Measurements from ENCODE around the gene ST3GAL6.

Gene ST3GAL6

DNA sequence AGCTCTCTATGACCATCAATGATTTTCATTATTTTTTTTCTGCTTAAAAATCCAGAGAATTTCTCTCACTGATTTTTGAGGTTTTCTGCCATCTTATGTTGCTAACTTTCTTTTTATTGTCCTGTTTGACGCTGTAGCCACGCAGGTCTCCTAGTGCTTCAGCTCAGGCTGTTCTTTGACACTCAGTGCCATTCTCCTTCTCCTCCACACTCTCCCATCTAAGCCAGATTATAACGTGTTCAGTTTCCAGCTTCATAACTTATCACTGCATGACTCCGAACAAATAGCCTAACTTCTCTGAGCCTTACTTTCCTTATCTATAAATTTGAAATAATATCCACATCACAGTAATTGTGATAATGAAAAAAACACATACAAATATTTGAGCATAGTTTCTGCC, 22.8 kb upstream of the ST3GAL6 start:
- DNase-seq (ENCODE audit: low read depth, low spot score) = no peak

DNA sequence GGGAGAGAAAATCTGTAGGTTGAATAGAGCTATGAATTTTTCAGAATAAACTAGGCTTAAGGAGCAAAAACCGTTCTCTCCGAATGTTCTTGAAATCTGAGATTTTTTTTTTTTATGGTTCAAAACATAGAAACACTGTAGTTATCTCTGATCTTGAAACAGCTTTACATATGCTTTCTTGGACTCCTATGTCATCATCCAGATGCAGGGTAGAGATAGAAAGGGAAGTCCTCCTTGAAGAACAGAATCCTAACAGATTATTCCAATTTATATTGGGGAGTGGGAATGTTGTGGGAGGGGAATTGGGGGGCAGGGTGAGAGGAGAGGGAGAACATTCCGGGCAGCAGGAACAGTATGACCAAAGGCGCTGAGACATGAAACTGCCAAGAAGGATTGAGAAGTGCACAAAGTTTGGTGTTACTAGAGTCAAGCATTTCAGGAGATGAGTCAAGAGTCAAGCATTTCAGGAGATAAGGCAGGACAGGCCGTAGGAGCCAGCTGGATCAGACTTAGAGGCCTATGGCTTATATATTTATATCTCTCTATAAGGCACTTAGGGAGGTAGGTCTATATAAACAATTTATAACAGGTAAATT, 21.9 kb upstream of the ST3GAL6 start:
- peak; percentile 32 for DNase-seq (ENCODE audit: low read depth, low spot score)

DNA sequence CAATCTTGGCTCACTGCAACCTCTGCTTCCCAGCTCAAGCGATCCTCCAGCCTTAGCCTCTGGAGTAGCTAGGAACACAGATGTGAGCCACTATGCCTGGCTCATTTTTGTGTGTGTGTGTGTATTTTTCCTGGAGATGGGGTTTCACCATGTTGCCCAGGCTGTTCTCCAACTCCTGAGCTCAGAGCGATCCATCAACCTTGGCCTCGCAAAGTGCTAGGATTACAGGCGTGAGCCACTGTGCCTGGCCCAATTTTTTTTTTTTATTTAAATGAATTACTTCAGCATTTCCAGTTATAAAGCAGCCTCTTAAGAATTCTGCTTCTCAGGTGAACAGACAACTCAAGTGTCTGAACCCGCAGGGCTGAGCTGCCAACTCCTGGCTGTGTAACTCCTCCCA, 20.1 kb upstream of the ST3GAL6 start:
- no peak for DNase-seq (ENCODE audit: low read depth, low spot score)

DNA sequence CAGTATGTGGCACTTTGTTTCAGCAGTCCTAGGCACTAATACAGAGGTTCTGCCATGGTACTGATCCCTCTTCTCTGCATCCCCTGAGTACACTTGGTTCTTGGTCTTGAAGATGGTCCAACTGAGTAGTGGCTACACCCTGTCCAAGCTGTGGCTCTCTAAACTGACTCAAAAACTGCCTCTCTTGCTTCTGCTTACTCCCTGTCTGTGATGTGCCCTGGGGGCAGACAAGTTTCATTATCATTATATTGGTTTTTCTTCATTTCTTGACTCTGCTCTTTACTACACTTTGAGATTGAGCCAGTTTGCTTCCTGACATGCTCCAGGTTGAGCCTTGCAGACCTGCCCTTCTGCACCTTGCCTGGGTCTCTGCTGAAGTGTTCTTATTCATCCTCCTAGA, 18.9 kb upstream of the ST3GAL6 start:
- DNase-seq (ENCODE audit: low read depth, low spot score) = no peak

DNA sequence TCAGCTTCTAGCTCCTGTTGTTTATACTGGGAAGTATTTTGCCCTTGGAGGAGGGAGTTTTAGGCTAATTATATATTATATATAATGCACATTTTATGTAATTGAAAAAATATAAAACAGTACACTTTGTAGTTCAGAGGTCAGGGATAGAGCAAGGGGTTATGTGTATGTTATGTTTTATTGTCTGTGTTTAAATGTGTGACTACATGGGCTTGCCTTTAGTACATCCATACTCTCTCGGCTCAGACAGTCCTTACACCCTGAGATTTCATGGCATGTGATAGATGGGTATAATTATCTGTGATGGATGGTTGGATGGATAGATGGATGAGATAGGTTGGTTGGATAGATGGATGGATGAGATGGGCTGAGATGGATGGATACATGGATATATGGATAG, 17.4 kb upstream of the ST3GAL6 start:
- DNase-seq (ENCODE audit: low read depth, low spot score) = no peak

DNA sequence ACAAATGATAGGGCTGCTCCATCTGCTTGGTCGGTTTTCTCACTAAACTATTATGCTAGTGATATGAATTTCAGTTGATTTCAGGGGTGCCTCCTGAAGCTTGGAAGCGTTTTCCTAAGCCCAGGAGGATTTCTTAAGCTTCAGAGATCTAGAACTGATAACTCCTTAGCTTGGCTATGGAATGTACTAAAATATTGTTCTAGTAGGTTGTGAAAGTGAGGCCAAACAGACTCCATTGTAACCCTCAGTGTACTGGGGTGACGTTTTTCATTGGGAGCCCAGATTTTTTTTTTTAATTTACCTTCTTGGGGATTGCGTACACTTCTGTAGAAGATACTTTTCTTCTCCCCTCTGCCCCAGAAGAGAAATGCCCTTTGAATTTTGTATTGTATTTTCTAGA, 17.0 kb upstream of the ST3GAL6 start:
- no peak for DNase-seq (ENCODE audit: low read depth, low spot score)

DNA sequence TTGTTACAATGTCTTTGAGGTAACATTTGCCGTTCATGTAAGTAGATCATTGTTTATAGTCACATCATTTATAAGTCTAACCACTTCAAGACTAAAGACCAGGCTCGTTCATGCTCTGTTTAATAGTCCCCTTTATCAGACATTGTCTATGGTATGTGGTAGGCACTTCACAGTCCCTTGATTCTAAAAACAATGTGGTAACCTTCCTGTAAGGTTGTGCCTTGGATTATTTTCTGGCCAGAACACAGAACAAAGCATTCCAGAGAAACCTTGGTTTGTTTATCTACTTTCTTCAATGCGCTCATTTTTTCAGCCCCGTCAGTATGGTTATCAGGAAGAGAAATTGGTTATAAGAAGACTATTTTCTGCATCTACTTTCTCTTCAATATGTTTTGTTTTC, 16.3 kb upstream of the ST3GAL6 start:
- peak; percentile 74 for DNase-seq (ENCODE audit: low read depth, low spot score)

DNA sequence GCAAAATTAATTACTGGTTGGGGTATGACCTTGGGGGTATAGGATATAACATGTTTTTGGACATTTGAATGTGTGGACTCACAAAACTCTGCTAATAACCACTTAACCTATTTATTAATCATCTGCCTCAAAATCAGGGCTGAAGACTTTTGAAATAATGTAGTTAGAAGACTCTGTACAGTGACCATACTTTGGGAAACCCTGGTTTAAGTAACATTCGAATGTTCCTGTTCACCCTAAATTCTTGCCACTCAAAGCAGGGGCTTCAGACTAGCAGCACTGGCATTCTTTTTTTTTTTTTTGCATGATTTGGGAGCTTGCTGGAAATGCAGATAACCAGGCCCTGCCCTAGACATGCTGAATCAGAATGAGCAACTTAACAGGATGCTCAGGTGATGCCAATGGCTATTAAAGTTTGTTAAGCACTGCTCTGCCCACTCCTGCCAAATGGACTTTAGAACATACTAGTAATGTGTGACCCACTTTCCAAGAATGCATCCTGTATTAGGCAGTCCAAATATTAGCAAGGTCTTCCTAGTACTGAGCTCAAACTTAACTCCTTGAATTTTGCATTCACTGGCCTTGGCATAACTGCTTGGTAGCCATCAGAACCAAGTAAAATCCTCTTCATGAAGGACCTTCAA, 12.7 kb upstream of the ST3GAL6 start:
- no peak for DNase-seq (ENCODE audit: low read depth, low spot score)

DNA sequence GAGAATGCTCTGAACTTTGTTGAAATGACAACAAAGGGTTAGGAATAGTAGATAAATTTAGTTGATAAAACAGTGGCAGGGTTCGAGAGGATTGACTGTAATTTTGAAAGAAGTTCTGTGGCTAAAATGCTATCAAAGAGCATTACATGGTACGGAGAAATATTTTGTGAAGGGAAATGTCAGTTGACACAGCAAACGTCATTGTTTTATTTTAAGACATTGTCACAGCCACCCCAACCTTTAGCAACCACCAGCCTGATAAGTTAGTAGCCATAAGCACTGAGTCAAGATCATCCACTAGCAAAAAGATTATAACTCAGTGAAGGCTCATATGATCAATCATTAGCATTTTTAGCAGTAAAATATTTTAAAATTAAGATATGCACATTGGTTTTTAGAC, 8.7 kb upstream of the ST3GAL6 start:
- no peak for DNase-seq (ENCODE audit: low read depth, low spot score)

DNA sequence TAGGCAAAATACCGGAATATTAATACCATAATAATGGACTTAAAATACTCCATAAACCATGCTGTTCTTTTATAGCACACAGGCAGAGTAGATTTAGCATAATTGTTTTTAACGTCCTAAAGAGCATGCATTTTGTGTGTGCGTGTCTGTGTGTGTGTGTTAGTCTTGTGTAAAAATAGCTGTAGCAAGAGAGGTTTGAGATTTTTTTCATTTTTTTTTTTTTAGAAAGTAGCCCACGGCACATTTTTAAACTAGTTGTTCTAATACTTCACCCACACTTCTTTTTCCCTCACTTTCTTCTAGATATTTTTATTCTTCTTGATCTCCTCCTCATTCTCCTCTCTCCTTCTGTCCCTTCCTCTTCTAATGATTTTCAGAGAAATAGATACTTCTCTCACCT, 7.5 kb upstream of the ST3GAL6 start:
- no peak for DNase-seq (ENCODE audit: low read depth, low spot score)

DNA sequence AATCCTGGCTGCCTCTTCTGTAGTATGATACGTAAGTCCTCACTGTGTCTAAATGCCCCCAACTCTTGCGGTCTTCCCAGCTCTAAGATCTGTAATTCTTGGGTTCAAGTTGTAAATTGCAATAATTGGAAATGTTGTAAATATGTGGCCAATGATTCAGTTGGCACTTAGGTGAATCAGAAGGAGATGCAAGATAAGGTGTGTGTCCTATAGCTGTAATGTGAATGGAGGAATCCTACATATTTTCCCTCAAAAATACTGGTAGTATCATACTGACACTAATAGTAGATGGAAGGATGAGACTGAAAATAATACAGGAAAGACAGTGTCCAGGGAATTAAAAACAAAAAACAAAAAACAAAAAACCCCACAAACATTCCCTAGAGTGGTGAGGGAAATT, 3.5 kb upstream of the ST3GAL6 start:
- DNase-seq (ENCODE audit: low read depth, low spot score) = no peak

DNA sequence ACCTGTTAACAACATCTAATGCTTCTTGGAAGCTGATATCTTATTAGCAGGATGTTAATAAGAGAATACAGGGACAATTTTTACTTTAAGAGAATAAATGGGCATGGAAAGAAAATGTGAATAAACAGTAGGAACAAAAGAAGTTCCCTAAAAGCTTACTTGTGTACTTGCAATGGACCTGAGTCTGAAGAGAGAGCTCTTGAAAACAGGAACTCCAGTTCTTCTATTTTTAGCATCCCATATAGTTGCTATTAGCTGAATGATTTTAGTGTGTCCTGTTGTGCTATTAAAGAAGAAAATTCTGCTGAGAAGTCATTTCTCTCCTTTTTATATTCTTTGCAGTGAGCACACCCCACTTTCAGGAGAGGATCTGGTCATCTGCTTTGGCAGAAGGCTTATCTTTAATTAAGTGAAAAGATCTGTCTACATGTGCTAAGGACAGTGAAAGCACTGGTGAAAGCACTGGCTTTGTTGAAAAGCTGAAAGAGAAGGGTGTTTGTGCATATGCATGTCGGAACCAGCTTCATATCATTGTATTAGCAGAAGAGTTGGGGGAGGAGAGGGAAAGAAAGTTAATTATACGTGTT, 1.4 kb upstream of the ST3GAL6 start:
- DNase-seq (ENCODE audit: low read depth, low spot score) = no peak

DNA sequence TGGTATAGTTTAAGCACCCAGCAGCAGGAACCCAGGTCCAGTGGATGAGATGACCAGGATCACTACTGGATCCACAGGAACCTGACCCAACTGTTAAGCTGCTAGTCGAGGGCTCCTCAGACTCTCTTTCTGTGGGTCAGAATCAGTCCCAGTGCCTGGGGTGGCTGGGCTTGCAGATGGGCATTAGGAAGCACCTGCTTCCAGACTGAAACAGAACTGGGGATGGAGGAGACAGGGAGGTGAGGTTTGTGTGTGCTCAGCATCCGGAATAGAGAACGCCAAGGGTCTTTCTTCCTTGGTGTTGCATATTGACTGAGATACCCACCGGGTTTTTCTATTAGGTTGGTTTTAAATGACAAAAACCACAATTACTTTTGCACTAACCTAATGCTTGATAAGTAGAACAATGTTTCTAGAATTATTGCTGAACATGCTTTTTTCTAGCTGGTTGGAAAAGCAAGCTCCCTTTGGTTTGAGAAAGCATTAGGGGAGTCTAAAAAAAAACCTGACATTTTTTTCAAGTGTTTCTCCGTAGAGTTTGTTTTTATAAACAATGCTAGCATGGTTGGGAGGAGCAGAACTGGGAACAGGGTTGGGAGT, 779 bp downstream of the ST3GAL6 start:
- no peak for DNase-seq (ENCODE audit: low read depth, low spot score)

DNA sequence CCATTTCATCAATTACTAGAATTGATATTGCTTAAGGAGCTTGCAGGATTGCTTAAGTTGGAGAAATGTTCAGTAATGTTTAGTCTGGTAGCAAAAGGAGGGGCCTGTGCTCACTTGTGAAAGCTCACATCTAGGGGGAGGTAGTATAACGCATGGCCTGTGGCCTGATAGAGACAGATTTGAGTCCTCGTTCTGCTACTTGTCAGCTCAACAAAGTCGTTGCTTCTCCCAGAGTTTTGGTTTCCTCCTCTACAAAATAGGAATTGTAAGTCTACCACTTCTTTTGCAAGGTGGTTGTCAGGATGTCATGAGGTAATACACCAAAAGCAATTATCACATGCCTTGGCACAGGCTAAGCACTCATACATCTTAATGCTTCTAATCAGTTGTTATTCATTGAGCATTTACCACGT, 1.3 kb downstream of the ST3GAL6 start:
- DNase-seq (ENCODE audit: low read depth, low spot score) = no peak

DNA sequence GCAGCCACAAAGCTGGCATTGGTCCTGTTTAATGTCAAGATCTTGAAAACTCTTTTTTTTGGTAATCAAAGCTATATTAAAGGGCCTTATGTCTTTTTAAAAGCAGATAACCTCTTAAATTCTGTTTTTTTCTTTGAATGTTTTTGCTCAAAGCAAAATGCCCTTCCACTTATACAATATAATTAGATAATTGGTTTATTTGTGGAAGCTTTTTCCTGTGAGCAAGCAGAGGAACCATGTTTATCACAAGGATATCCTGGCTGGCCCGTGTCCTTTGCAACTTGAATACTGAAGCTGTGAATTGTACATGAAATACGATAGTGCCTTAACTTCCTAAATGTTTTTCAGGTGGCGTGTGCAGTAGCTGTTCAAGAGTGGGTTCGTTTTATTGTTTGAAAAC, 2.6 kb downstream of the ST3GAL6 start:
- DNase-seq (ENCODE audit: low read depth, low spot score) = no peak

DNA sequence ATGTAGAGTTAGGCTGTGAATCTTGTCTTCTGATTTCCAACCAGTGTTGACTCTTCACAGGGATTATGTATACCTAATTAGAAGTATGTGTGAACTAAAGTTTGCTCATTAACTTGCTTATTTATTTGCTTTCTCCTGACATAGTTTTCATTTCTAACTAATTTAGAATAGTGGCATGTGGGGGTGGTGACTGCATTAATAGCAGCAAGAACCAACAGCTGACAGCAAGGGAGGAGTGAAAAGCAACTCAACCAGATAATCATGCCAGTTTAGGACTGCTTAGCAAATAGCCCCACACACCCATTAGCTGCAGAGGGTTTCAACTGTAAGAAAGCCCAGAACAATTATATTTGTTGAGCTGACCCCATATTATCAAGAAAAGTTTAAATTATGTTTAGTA, 3.8 kb downstream of the ST3GAL6 start:
- DNase-seq (ENCODE audit: low read depth, low spot score) = no peak

DNA sequence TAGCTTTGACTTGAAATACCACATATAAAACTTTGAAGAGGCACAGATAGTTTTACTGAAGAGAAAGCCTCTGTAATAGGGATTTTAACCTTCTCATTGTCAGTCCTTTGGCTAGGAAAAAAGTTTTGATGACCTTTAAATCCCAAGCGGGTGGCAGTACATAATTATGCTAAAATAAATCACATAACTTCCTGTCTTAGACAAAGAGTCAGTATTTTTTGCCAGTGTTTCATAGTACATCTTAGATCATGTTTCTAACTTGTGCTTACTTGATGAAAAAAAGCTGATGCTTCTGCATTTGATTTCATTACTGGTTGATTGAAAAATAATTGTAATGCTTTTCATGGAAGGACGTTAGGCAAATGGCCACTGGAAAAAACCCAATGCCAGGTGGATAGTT, 5.8 kb downstream of the ST3GAL6 start:
- no peak for DNase-seq (ENCODE audit: low read depth, low spot score)

DNA sequence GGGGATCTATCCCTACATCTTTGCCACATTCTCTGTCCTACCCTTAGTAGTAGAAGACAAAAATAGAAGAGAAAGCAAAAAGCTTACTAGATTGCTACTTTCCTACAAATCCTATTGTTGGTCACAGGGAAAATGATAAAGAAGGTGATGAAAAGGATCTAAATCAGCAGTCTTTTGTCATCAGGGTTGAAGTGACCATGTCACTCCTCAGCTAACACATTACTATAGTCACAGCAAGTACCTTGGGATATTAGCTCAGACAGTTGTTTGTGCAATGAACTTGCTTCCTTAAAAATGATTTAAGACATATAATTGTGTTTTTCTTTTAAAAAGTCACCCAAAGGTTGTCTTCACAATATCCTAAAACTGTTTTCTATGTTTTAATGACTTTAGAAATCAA, 6.3 kb downstream of the ST3GAL6 start:
- DNase-seq (ENCODE audit: low read depth, low spot score) = no peak

DNA sequence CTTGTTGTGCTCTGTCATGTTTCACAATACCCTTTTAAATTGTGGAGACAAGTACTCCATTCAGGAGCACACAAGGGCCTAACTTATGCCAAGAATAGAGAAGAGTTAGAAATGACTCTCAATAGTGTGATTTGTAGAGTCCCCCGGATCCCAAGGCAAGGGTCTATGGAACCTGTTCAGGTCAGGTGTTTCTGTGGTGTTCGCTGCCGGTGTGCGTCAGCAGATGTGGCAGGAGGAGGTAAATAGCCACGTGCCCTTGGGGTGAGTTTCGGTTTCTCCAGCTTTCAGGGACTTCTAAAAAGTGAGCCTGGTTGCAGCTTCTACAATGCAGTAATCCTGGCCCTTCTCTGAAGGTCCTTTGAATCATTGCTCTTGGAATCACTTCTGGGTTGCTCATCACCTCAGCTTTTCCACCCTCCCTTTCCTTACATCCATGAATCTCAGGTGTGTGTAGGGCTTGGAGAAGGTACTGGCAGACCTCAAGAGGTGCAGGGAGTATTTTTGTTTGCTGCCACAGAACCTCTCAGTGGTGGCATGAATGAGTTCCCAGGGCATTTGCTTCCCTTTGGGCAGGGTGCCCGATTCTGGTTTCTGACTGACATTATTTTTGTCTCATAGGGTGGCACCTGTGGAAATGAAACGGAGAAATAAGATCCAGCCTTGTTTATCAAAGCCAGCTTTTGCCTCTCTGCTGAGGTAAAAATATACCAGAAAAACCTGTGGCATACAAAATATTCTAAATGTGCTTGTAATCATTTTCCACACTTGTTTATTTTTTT, 7.3 kb downstream of the ST3GAL6 start:
- no peak for DNase-seq (ENCODE audit: low read depth, low spot score)

DNA sequence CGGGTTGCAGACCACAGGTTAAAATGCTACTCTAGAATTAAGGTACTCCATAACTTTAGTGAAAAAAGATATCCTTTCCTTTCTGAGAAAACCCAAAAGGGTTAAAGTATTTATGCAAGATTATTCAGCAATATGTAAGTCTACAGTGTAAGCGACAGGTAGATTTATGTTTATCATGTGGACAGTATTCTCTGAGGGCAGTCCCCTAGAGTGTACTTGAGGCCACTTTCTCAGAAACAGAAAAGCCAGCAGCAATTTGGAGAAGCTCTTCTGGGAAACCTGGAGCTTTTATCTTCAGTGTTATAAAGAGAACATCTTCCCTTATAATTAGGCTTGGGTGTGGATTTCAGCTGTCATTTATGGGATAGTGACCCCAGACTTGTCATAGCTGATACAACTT, 8.9 kb downstream of the ST3GAL6 start:
- no peak for DNase-seq (ENCODE audit: low read depth, low spot score)

DNA sequence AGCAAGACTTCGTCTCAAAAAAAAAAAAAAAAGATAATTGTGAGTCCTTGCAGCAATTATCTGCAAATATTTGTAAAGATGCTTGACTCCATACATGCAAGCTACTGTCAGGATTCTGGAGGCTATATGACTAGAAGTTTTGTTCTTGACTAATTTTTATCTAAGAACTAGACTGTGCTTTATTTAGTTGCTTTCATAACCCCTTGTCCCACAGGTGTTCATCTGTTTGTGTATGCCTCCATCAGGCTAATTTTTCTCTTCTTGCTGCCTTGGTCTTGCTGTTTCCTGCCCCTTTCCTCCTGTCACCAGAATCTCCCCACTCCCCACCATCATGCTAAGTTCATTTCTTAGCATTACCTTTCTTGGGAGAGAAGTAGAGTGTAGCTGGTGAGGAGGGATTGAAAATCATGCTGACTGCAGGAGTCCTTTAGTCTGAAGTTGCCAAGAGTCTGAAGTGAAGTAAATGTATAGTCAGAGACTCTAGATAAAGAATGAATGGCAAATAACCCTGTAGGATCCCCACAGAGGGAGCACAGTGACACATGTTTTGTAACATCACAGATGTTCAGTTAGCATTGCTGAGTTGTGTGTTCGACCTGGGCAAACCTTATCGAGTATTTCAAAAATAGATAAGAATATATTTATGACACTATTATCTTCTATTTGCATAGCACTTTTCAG, 12.5 kb downstream of the ST3GAL6 start:
- no peak for DNase-seq (ENCODE audit: low read depth, low spot score)

DNA sequence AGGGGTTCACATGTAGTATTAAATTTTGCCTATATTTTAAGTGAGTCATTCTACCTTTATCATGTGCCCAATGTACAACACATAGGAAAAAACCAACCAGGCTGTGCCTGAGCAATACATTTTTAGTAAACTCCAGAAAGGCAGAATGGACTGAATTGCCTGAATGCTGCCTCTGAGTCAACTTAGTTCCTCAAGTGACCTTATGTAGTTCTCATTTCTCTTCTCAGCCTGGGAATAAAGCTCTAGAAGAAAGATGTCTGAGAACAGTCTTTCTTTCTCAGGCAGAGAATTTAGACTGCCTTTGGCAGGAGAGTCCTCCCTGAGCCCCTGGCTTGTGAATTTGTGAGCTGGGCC, 13.0 kb downstream of the ST3GAL6 start:
- DNase-seq (ENCODE audit: low read depth, low spot score) = no peak
